Amniotic stem cell (primary cell): ENCODE measurements around the gene ZNF552.
"Not testable (repeated sequence)": the region's sequence is repeated elsewhere in the genome, so short reads cannot be mapped to it uniquely, and the experiment has no call there.

Experiments used
- DNase-seq: peaks from one replicate; lab custom pipeline; 2025; lab: John Stamatoyannopoulos, UW

Gene ZNF552

DNA sequence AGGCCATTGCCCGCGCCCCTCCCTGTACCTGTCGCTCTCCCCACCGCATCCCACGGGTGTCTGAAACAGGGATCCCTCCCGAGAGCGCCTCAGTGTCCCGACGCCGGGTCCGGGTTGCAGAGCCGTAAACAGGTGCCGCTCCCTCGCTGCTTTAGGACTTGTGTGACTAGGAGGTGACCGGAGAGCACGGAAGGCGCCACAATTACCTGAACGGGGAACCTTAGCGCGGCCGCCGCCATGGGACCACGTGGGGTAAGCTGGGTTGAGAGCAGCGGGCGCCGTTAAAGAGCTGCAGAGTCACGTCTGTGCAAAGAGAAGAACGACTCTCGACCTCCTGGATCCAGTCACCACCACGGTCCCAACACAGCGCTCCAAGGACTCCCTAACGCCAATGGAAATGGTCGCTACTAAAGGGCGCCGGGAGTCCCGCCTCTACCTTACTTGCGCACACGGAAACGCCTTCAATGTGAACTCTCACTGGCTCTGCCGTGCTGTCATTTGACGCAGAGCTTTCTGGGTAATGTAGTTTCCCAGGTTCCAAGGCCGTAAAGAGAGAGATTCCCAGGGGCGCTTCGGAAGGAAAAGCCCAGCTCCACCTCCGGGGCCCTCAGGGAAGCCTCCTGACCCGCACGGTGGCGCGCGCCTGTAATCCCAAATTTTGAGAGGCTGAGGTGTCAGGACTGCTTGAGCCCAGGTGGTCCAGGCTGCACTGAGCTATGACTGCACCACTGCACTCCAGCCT lies at the start of gene ZNF552:
Gene ZNF552 (minus strand): TSS at position 409 of the 742 bp plus-strand sequence. CDS start 170 bp downstream, at position 239.
- DNase-seq, result peak; percentile 91

DNA sequence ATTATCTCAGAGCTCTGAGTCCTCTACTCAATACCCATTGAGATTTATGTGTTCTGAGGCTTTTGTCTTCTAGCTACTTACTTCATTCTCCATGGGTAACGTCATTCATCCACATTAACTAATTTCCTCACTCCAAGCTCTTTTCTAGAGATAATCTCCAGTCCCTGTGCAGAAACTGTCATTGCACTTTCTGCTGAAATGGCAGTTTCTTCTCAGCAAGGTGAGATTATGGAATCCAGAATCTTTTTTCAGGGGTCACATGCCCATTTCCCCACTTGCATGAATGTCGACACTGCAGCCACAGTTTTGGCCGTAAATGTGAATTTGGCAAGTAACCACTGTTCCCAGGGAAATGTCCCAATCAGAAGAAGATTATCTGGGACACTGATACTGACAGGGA lies 47.6 kb upstream of the ZNF552 start:
- DNase-seq, result not testable (repeated sequence)

DNA sequence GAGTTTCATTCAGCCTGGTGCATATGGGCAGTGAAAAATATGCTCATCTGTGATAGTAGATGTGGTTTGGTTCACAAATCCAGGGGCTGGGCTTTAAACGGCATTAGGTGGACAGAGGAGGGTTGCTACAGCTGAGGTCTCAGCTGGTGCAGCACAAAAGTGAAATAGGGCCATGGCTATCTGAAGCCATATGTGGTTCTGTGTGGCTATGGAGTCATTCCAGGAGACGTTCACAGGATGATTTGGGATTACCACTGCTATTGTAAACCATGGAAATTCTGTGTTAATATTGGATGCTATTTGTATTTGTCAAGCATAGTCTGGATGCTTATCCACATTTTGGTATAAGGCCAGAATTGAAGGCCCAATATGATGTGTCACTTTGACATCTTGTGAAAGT lies 39.4 kb upstream of the ZNF552 start:
- not testable (repeated sequence) for DNase-seq

DNA sequence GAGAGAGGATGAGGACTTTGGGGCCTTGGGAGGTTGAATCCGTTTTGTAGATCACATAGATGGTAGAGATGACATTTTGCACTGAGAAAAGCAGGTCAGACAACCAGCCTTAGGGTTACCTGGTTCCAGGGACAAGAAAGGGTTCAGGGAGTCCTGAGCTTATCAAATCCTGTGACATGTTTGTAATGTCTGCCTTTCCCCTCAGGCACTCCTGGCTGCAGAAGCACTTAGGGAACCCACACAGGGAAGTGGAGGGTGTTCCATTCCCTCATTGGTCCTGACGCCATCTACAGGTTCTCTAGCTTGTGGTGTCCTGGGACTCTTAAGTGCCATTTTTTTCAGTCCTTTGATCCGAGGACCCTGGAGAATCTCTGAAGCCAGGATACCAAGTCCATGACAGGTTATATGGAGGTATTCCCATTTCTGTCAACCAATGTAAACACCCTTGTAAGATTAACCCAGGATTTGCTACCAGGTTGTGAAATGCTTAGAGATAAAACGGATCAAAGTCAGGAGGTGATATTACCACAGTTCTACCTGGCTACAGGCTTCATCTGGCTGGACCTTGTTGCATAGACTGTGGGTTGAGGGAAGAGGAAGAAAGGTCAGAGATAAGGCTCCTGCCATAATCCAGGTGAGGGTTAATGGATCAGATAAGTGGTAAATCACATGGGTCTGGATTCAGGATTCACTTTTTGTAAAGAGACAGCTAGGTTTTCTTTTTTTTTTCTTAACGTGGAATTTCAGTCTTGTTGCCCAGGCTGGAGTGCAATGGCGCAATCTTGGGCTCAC lies 37.3 kb upstream of the ZNF552 start:
- DNase-seq, result not testable (repeated sequence)

DNA sequence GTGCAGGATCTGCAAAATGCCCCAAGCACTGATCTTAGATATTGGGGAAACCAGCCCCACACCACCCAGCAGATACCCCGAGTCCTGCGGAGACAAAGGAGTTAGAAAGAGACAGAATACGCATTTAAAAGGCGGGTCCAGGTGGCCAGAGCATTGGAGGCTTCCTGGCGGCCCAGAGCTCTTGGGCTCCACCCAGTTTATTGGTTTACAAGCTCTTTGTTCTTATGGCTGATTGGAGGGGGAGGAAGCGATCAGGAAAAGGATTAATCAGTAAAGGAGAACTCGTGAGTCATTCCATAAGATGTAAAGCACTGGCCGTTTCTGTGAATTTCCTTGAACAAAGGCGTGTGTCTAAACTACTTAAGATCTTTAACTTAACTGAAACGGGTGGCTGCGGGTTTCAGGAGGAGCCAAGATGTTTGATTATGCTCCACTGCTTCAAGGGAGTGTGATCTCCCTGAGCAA lies 35.9 kb upstream of the ZNF552 start:
- DNase-seq, result peak; percentile 2

DNA sequence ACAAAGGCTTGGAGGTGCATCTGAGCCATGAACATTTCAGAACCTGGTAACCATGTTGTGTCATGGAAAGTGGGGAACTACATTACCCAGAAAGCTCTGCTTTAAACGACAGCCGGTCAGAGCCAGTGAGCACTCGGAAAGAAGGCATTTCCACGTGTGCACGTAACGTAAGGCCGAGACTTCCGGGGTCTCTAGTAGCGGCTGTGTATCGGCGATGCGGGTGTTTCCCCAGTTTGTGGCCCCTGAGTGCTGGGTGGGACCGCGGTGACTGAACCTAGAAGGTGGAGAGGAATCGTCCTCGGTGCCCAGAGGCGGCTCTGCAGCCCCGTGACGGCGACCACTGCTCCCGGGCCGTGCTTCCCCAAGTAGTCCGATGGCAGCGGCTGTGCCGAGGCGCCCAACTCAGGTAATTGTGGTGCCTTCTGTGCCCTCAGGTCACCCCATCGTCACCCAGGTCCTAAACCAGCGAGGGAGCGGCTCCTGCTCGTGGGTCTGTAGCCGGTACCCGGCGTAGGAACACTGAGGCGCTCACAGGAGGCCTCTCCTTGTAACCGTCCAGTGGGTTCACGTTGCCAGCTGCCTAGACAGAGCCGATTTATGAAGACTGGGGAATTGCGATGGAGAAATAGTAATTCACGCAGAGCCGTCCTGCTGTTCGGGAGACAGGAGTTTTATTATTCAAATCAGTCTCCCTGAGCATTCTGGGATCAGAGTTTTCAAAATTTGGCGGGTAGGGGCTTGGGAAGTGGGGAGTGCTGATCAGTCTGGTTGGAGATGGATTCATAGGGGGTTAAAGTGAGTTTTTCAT lies 35.2 kb upstream of the ZNF552 start, which contains the start of gene ZNF587:
Gene ZNF587 (plus strand): TSS at position 194 of the 808 bp plus-strand sequence. CDS start 180 bp downstream, at position 374.
- DNase-seq, result peak; percentile 78

DNA sequence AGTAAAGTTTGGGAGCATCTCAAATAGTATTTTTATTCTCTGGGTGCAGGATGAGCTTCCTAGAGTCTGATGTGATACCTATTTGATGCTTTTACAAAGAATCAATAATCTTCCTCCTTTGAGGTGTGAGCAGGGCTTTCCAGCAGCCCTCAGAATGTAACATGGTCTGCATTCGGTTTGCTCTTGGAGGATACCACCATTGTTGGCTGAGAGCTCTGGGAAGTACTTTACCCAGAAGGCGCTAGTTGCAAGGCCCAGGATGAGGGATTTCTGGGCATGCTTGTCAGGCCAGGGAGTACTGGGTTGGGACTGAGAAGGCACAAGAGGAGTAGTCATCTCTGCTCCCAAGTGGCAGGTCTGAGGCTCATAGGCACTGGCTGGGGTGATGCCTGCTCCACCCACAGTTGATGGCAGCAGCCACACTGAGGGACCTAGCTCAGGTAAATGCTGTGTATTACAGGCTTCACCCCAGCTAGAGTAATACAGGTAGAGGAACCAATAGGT lies 34.5 kb upstream of the ZNF552 start:
- not testable (repeated sequence) for DNase-seq

DNA sequence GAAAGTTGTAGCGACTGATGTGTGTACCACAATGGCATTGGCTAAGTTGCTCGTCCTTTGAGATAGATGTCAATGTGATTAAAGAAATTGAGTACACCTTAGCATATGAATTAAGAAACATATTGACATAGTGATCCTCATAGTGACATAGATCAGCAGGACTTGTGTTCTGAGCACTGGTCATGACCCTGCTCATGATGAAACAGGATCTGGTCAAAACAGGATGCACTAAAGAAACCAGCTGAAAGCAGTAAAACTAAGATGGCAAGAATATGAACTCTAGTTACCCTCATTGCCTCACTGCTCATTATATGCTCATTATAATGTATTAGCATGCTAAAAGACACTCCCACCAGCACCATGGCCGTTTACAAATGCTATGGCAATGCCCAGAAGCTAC lies 32.5 kb upstream of the ZNF552 start:
- DNase-seq, result not testable (repeated sequence)

DNA sequence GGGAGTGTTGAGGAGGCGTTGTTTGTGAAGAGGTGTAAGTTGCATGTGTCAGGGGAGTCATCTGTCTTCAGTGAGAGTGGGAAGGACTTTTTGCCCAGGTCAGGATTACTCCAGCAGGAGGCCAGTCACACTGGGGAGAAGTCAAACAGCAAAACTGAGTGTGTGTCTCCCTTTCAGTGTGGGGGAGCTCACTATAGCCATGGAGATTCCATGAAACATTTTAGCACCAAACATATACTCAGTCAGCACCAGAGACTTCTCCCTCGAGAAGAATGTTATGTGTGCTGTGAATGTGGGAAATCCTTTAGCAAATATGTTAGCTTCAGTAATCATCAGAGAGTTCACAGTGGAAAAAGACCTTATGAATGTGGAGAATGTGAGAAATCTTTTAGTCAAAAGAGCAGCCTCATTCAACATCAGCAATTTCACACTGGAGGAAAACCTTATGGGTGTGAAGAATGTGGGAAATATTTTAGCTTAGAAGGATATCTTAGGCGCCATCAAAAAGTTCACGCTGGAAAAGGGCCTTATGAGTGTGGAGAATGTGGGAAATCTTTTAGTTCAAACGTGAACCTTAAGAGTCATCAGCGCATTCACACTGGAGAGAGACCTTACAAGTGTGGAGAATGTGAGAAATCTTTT lies 26.5 kb upstream of the ZNF552 start:
- no peak for DNase-seq

DNA sequence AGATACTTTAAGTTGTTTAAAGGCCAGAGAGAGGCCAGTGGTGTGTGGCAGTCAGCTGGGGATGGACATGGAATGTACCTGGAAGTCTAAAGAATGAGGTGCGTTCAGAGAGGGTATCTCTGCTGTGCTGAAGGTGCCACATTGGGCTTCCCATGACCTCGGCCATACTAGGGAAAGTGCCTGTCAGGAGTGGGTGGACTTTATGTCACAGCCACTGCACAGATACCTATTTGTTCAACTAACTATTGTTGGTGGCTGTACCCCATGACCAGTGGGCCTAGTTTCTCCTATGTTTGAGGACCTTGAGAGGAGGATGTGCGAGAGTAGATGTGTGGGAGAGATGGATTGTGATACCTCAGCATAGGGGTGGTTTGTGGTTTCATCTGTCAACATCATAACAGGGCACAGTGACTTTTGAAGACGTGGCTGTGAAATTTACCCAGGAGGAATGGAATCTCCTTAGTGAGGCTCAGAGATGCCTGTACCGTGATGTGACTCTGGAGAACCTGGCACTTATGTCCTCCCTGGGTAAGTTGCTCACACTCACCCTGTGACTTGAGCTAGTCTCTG lies 24.0 kb upstream of the ZNF552 start:
- DNase-seq, result not testable (repeated sequence)

DNA sequence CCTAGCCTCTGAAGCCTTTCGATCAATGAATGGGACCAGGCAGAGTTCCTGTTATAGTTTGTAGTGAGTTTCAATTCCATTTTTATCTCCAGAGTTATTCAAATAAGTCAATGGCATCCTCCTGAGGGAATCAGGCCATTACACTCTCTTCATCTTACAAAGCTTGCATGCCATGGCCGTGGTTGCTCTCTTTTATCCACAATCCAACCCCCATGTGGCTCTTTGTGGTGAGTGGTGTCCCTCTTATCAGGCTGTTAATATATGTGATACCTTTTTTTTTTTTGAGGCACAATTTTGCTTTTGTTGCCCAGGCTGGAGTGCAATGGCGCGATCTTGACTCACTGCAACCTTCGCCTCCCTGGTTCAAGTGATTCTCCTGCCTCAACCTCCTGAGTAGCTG lies 22.3 kb upstream of the ZNF552 start:
- not testable (repeated sequence) for DNase-seq

DNA sequence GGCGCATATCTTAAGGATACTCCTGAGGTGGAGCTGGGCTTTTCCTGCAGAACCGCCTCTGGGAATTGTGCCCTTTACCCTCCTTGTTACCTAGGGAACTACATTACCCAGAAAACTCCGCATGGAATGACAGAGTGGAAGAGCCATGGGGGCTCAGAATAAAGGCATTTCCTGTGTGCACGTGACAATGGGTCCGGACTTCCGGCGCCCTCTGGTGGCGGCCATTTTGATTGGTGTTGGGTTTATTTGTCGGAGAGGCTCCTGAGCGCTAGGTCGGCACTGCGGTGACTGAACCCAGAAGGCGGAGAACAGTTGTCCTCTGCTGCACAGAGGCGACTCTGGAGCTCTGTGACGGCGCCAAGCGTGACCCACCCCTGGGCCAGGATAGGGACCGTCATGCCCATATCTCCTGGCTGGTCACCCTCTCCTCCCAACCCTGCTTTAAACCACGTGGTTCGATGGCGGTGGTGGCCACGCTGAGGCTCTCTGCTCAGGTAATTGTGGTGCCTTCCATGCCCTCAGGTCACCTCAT lies 15.4 kb upstream of the ZNF552 start, which contains the start of gene ZNF587B:
Gene ZNF587B (plus strand): TSS at position 229 of the 532 bp plus-strand sequence. CDS start 230 bp downstream, at position 459.
- no peak for DNase-seq

DNA sequence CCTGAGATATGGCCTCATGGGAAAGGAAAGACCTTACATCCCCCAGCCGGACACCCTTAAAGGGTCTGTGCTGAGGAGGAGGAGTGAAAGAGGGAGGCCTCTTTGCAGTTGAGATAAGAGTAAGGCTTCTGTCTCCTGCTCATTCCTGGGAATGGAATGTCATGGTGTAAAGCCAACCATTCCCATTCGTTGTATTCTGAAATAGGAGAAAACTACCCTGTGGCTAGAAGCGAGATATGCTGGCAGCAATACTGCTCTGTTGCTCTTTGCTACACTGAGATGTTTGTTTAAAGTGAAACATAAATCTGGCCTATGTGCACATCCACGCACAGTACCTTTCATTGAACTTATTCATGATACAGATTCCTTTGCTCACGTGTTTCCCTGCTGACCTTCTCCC lies 14.6 kb upstream of the ZNF552 start:
- DNase-seq, result no peak

DNA sequence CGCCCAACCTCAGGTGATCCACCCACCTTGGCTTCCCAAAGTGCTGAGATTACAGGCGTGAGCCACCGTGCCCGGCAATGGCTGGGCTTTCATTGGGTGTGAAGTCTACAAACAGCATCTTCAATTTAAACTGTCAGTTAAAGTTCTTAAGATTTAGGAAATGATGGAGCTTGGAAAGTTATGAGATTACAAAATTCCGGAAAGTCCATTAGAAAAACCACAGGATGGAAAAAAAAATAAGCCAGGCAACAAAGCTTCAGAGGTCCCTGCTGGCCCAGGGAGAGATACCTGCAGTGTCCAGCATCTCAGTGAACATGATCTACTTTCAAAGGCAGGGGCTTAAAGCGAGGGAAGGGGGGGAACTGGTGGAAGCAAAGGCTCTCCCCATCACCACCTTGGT lies 10.8 kb upstream of the ZNF552 start:
- DNase-seq, result no peak

DNA sequence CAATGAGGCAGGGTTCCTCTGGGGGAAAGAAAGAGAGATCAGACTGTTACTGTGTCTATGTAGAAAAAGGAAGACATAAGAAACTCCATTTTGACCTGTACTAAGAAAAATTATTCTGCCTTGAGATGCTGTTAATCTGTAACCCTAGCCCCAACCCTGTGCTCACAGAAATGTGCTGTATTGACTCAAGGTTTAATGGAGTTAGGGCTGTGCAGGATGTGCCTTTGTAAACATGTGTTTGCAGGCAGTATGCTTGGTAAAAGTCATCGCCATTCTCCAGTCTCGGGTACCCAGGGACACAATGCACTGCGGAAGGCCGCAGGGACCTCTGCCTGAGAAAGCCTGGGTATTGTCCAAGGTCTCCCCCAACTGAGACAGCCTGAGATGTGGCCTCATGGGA lies 8.9 kb upstream of the ZNF552 start:
- not testable (repeated sequence) for DNase-seq

DNA sequence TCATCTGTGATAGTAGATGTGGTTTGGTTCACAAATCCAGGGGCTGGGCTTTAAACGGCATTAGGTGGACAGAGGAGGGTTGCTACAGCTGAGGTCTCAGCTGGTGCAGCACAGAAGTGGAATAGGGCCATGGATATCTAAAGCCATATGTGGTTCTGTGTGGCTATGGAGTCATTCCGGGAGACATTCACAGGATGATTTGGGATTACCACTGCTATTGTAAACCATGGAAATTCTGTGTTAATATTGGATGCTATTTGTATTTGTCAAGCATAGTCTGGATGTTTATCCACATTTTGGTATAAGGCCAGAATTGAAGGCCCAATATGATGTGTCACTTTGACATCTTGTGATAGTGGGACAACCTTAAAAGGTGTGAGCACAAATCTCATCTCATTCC lies 8.4 kb upstream of the ZNF552 start:
- DNase-seq, result not testable (repeated sequence)

DNA sequence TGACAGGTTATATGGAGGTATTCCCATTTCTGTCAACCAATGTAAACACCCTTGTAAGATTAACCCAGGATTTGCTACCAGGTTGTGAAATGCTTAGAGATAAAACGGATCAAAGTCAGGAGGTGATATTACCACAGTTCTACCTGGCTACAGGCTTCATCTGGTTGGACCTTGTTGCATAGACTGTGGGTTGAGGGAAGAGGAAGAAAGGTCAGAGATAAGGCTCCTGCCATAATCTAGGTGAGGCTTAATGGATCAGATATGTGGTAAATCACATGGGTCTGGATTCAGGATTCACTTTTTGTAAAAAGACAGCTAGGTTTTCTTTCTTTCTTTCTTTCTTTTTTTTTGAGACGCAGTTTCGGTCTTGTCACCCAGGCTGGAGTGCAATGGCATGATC lies 6.8 kb upstream of the ZNF552 start:
- DNase-seq, result not testable (repeated sequence)

DNA sequence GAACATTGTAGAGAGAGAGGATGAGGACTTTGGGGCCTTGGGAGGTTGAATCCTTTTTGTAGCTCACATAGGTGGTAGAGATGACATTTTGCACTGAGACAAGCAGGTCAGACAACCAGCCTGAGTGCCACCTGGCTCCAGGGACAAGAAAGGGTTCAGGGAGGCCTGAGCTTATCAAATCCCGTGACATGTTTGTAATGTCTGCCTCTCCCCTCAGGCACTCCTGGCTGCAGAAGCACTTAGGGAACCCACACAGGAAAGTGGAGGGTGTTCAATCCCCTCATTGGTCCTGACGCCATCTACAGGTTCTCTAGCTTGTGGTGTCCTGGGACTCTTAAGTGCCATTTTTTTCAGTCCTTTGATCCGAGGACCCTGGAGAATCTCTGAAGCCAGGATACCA lies 6.4 kb upstream of the ZNF552 start:
- not testable (repeated sequence) for DNase-seq

DNA sequence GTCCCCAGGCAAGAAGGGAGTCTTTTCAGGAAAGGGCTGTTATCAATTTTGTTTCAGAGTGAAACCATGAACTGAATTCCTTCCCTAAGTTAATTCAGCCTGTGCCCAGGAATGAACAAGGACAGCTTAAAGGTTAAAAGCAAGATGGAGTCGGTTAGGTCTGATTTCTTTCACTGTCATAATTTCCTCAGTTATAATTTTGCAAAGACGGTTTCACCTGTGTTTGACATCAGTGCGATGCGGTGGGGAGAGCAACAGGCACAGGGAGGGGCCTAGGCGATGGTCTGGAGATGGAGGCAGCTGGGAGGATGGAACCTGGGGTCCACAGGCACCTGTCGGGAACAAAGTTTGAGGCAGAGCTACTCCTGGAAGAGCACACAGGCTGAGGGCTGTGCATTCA lies 5.9 kb upstream of the ZNF552 start:
- no peak for DNase-seq

DNA sequence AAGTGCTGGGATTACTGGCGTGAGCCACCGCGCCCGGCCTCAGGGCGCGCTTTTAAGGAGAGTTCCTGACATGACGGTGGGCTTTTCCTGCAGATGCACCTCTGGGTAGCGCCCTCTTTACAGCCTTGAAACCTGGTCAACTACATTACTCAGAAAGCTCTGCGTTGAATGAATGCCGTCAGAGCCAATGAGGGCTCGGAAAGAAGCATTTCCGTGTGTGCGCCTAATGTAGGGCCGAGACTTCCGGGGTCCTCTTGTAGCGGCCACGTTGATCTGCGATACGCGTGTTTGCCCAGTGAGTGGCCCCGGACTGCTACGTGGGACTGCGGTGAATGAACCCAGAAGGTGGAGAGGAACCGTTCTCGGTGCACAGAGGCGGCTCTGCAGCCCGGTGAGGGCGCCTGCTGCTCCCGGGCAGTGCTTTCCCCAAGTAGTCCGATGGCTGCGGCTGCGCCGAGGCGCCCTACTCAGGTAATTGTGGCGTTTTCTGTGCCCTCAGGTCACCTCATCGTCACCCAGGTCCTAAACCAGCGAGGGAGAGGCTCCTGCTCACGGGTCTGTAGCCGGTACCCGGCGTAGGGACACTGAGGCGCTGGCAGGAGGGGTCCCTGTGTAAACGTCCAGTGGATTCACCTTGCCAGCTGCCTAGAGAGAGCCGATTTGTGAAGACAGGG lies 4.9 kb upstream of the ZNF552 start:
- peak; percentile 91 for DNase-seq
